Endothelial cell of umbilical vein (primary cell): ENCODE measurements around the gene CACNA2D3. TPM values are rescaled to one million over a fixed set of nuclear protein-coding genes. Genes with fewer than 3 reads are reported as not detected.

Experiments
- Bru-seq: library from RNA; stranded (reverse); fragments of 400-500 nt; gene quantifications from one replicate; lab custom pipeline; 2021; lab: Mats Ljungman, UMichigan
- BruChase-seq, 2 experiments: library from RNA; stranded (reverse); fragments of 400-500 nt; gene quantifications; one replicate each; lab custom pipeline; 2021; lab: Mats Ljungman, UMichigan
- BruUV-seq: library from RNA; stranded (reverse); fragments of 400-500 nt; replicated peaks from 2 replicates; lab custom pipeline; 2021; lab: Mats Ljungman, UMichigan
- CTCF ChIA-PET: fragments of 300-600, 350-600 bp; sonication (Branson Sonifier 250); formaldehyde crosslinking; loops from one replicate; lab custom pipeline; 2021; ENCODE audit warnings: antibody characterized with exemption, inconsistent platforms; lab: Charles Lee
- POLR2A ChIA-PET: fragments of 300-600, 350-600 bp; sonication (Branson Sonifier 250); formaldehyde crosslinking; loops from one replicate; lab custom pipeline; 2021; ENCODE audit warnings: antibody characterized with exemption, inconsistent platforms; lab: Charles Lee
- DNase-seq: peaks from one replicate; pipeline ENCODE4 v3.0.0-alpha.2; 2011; ENCODE audit warnings: low read depth, low spot score
- FAIRE-seq: peaks from 2 replicates; lab custom pipeline; 2011; peaks lifted over from hg19 to GRCh38; lab: Jason Lieb, UNC
- H2AFZ ChIP-seq: 2 replicates; pipeline ENCODE4 v1.6.0; 2012; ENCODE audit warnings: low read depth, low read length, control low read depth, inconsistent platforms
- H3K27ac ChIP-seq: 2 replicates; pipeline ENCODE4 v1.5.1; 2011; ENCODE audit warnings: low read depth, mild to moderate bottlenecking, control low read depth, low read length, moderate library complexity; ENCODE audit not compliant: insufficient read depth
- H3K27me3 ChIP-seq, 2 experiments: 2 replicates each; pipeline versions ENCODE4 v1.6.0 to v1.6.1; 2011; ENCODE audit warnings: low read length in 2 of 2, mixed read lengths in 1 of 2; ENCODE audit not compliant: control insufficient read depth in 2 of 2, insufficient read depth in 2 of 2
- H3K36me3 ChIP-seq, 2 experiments: 2 replicates in 1 of 2; 3 replicates in 1 of 2; pipeline ENCODE4 v1.5.1; 2011; ENCODE audit warnings: low read length in 2 of 2, mild to moderate bottlenecking in 1 of 2, moderate library complexity in 1 of 2; ENCODE audit not compliant: control insufficient read depth in 2 of 2, insufficient read depth in 2 of 2; ENCODE audit errors: extremely low read depth in 1 of 2
- H3K4me1 ChIP-seq: 3 replicates; pipeline ENCODE4 v1.5.1; 2011; ENCODE audit warnings: mild to moderate bottlenecking, low read length; ENCODE audit not compliant: control insufficient read depth, insufficient read depth; ENCODE audit errors: extremely low read depth
- H3K4me2 ChIP-seq: 2 replicates; pipeline ENCODE4 v1.6.1; 2011; ENCODE audit warnings: low read length, control low read depth, mixed read lengths; ENCODE audit not compliant: insufficient read depth
- H3K4me3 ChIP-seq, 3 experiments: fragments of 200-600 bp in 1 of 3; sonication (generic), shearing (Covaris generic) in 1 of 3; replicated peaks in 1 of 3; 2 replicates each; pipeline ENCODE4 v1.5.1; 2011 to 2016; ENCODE audit warnings: control low read depth in 3 of 3, low read length in 3 of 3, mild to moderate bottlenecking in 2 of 3, inconsistent platforms in 1 of 3, low read depth in 1 of 3, moderate library complexity in 1 of 3; ENCODE audit not compliant: insufficient read depth in 1 of 3
- H3K79me2 ChIP-seq: 2 replicates; pipeline ENCODE4 v1.6.0; 2012; ENCODE audit warnings: low read length, inconsistent platforms; ENCODE audit not compliant: control insufficient read depth, insufficient read depth
- H3K9ac ChIP-seq: replicated peaks from 2 replicates; pipeline ENCODE3; 2011; ENCODE audit warnings: low read length, control low read depth; ENCODE audit not compliant: insufficient read depth; ENCODE audit errors: extremely low read depth
- H3K9me1 ChIP-seq: replicated peaks from 3 replicates; pipeline ENCODE4 v1.6.0; 2011; ENCODE audit warnings: mild to moderate bottlenecking, low read length; ENCODE audit not compliant: control insufficient read depth, insufficient read depth; ENCODE audit errors: extremely low read depth
- H3K9me3 ChIP-seq: replicated peaks from 2 replicates; pipeline ENCODE4 v1.5.1; 2012; ENCODE audit warnings: low read length, inconsistent platforms; ENCODE audit not compliant: control insufficient read depth, insufficient read depth
- H4K20me1 ChIP-seq: replicated peaks from 2 replicates; pipeline ENCODE3; 2011; ENCODE audit warnings: mild to moderate bottlenecking, low read length; ENCODE audit not compliant: control insufficient read depth, insufficient read depth; ENCODE audit errors: extremely low read depth
- EZH2 ChIP-seq: IDR thresholded peaks from 2 replicates; pipeline ENCODE4 v1.6.1; 2012; ENCODE audit warnings: borderline replicate concordance, low read depth, mild to moderate bottlenecking, moderate library complexity, low read length, inconsistent platforms; ENCODE audit not compliant: severe bottlenecking
- FOS ChIP-seq: IDR thresholded peaks from 2 replicates; pipeline ENCODE4 v1.6.1; 2011; ENCODE audit warnings: mild to moderate bottlenecking, low read length, moderate library complexity, borderline replicate concordance; ENCODE audit not compliant: insufficient read depth
- GATA2 ChIP-seq: IDR thresholded peaks from 2 replicates; pipeline ENCODE4 v1.7.0; 2011; ENCODE audit warnings: low read depth, mild to moderate bottlenecking, moderate library complexity, mixed read lengths, low read length; ENCODE audit not compliant: insufficient read length, insufficient read depth
- JUN ChIP-seq: IDR thresholded peaks from 2 replicates; pipeline ENCODE4 v1.6.1; 2011; ENCODE audit warnings: borderline replicate concordance, low read depth; ENCODE audit not compliant: insufficient read length, insufficient read depth
- MYC ChIP-seq: IDR thresholded peaks from one replicate; pipeline ENCODE4 v1.6.1; 2011; ENCODE audit warnings: mild to moderate bottlenecking, low read depth, low read length
- POLR2A ChIP-seq: IDR thresholded peaks from 2 replicates; pipeline ENCODE4 v1.6.1; 2012; ENCODE audit warnings: low read depth, mild to moderate bottlenecking, control low read depth, low read length
- POLR2AphosphoS5 ChIP-seq: IDR thresholded peaks from 2 replicates; pipeline ENCODE4 v1.6.1; 2012; ENCODE audit warnings: low read depth, mild to moderate bottlenecking, control low read depth, low read length, moderate library complexity; ENCODE audit not compliant: insufficient read depth
- dilution Hi-C: fragments of 300-500 bp; cut with MboI; formaldehyde crosslinking; loops from one replicate; pipeline ENCODE4 v1.15.0; 2019; ENCODE audit warnings: low sequenced_read_pairs; ENCODE audit not compliant: extremely low pct_ligation_motif_present
- intact Hi-C: fragments of 100-400 bp; cut with micrococcal nuclease; formaldehyde crosslinking; loops from one replicate; pipeline ENCODE4 v1.10.0; 2022
- long read RNA-seq: library from polyadenylated mRNA; stranded (forward); transcript quantifications from one replicate; pipeline ENCODE4 v2.0.0, GENCODE V29; 2021
- polyA minus RNA-seq, 3 experiments: library from RNA; depleted of rRNA, polyadenylated mRNA; stranded (reverse); fragments of >200 nt; gene quantifications; 1 replicate in 1 of 3; 2 replicates in 2 of 3; pipeline ENCODE4 v1.2.3, GENCODE V29; 2011
- polyA plus RNA-seq, 4 experiments: library from polyadenylated mRNA; depleted of rRNA in 3 of 4; stranded (reverse) in 3 of 4; unstranded in 1 of 4; fragments of >200 nt; gene quantifications; 2 replicates each; pipeline versions ENCODE4 v1.2.1 to v1.2.3, GENCODE V29; 2011 to 2012; ENCODE audit warnings: missing spikeins in 1 of 4
- total RNA-seq: library from RNA; stranded (reverse); gene quantifications from 2 replicates; pipeline ENCODE4 v1.2.3, GENCODE V29; 2021
- TF ChIP-seq, protein P1 (sequence below): IDR thresholded peaks from 2 replicates; pipeline ENCODE4 v1.6.1; 2011; ENCODE audit not compliant: insufficient read depth, insufficient read length
- TF ChIP-seq, protein P2 (sequence below), 2 donors: IDR thresholded peaks; 1 replicate in 1 of 2; 2 replicates in 1 of 2; pipeline ENCODE4 v1.5.1; 2011; ENCODE audit warnings: low read length in 2 of 2, mild to moderate bottlenecking in 2 of 2, moderate library complexity in 2 of 2, control low read depth in 1 of 2, inconsistent platforms in 1 of 2, low read depth in 1 of 2; ENCODE audit not compliant: insufficient read depth in 1 of 2; ENCODE audit errors: extremely low read depth in 1 of 2

CACNA2D3 gene
- total RNA-seq (not detected in 2 replicates), polyA plus RNA-seq (not detected in 2 replicates), polyA minus RNA-seq (not detected in 2 replicates), Bru-seq, nascent RNA (percentile 0 among the genes with signal in this experiment), BruChase-seq, experiment 1, labeled RNA remaining after a 6-hour chase (not detected), BruChase-seq, experiment 2, labeled RNA remaining after a 2-hour chase (percentile 0 among the genes with signal in this experiment)
- not detected in 2 replicates for polyA plus RNA-seq (2011; cell fraction: cytosol; rRNA removed)
- polyA plus RNA-seq (2011; cell fraction: nucleus; rRNA removed), result not detected in 2 replicates
- polyA plus RNA-seq (2012), result not detected in 2 replicates
- 3.7 TPM for polyA minus RNA-seq (2011; cell fraction: cytosol; rRNA and poly(A)+ RNA removed)
- polyA minus RNA-seq (2011; cell fraction: nucleus; rRNA and poly(A)+ RNA removed), result not detected in 2 replicates
- long read RNA-seq, result 0 reads

DNA sequence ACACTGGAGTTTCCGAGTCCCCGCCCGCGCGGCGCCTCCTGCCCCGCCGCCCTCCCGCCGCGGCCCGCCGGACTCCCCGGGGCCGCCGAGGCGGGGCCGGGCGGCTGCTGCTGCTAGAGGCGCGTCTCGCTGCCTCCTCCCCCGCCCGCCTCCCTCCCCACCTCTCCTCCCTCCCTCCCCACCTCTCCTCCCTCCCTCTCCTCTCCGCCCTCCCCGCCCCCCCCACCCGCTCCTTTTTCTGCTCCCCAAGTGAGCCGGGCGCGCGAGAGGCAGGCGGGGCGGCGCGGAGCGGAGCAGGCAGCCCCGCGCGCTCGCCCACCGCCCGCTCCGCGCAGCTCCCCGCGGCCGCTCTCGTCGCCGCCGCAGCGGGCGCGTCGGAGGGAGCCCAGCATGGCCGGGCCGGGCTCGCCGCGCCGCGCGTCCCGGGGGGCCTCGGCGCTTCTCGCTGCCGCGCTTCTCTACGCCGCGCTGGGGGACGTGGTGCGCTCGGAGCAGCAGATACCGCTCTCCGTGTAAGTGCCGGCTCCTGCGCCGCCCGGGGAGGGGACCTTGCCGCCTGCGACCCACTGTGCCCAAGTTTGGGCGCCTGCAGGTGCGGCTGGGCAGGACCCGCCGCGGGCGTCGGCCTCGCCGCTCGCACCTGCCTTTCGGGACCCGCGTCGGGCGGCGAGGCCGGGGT lies at the start of gene CACNA2D3:
TSS of gene CACNA2D3 (plus strand) at position 229 of the 679 bp plus-strand sequence.
- ChIA-PET POLR2A (no interaction called here), CTCF (no interaction called here)
- no TSS peak for BruUV-seq
- no peaks in the 10 kb centered on the region for H3K36me3 ChIP-seq
- no peaks in the 10 kb centered on the region for H3K9me3 ChIP-seq
- H3K27ac ChIP-seq, result no peak within 1 kb of the TSS
- FAIRE-seq (no peak), DNase-seq (no peak)
- no peak within 1 kb of the TSS for H2AFZ ChIP-seq
- H3K4me3 ChIP-seq, result no peak within 1 kb of the TSS
- no peaks in the 10 kb centered on the region for H3K79me2 ChIP-seq
- TF ChIP-seq MYC (no peak), POLR2AphosphoS5 (no peak), POLR2A (no peak), JUN (no peak), EZH2 (no peak), GATA2 (no peak), FOS (no peak)
- TF ChIP-seq, protein P1, sequence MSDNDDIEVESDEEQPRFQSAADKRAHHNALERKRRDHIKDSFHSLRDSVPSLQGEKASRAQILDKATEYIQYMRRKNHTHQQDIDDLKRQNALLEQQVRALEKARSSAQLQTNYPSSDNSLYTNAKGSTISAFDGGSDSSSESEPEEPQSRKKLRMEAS, result no peak
- TF ChIP-seq, protein P2, sequence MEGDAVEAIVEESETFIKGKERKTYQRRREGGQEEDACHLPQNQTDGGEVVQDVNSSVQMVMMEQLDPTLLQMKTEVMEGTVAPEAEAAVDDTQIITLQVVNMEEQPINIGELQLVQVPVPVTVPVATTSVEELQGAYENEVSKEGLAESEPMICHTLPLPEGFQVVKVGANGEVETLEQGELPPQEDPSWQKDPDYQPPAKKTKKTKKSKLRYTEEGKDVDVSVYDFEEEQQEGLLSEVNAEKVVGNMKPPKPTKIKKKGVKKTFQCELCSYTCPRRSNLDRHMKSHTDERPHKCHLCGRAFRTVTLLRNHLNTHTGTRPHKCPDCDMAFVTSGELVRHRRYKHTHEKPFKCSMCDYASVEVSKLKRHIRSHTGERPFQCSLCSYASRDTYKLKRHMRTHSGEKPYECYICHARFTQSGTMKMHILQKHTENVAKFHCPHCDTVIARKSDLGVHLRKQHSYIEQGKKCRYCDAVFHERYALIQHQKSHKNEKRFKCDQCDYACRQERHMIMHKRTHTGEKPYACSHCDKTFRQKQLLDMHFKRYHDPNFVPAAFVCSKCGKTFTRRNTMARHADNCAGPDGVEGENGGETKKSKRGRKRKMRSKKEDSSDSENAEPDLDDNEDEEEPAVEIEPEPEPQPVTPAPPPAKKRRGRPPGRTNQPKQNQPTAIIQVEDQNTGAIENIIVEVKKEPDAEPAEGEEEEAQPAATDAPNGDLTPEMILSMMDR (IDR thresholded peaks at IDR 0.05; ENCODE audit: extremely low read depth in 1 of 2, insufficient read depth in 1 of 2, low read depth in 1 of 2, low read length in 2 of 2), result no peak
- intact Hi-C loops, result no loop called here
- no peak within 1 kb of the TSS for H3K4me2 ChIP-seq
- H3K9me1 ChIP-seq, result no peaks in the 10 kb centered on the region
- H3K4me1 ChIP-seq, result no peaks in the 10 kb centered on the region
- H3K27me3 ChIP-seq, result peaks cover 29 to 37% of the 10 kb centered on the region in 2 experiments
- H3K9ac ChIP-seq, result no peak within 1 kb of the TSS
- no peaks in the 10 kb centered on the region for H4K20me1 ChIP-seq
- dilution Hi-C loops, result no loop called here
